ENCODE results near the gene DDAH2. TPM values are rescaled to one million over a fixed set of nuclear protein-coding genes. Genes with fewer than 3 reads are reported as not detected.

The DDAH2 gene
- total RNA-seq, 2 experiments from 2014 or later = 6.2 to 6.6 TPM

DNA sequence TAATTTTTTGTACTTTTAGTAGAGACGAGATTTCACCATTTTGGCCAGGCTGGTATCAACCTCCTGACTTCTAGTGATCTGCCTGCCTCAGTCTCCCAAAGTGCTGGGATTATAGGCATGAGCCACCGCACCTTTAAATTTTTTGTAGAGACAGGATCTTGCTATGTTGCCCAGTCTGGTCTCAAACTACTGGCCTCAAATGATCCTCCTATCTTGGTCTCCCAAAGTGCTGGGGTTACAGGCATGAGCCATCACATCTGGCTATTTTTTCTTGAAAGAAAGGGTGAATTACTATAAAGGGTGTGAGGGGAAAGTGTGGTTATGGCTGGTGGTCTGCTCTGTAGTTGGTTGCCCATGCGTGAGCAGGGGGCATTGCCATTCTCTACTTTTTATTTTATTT lies 20.9 kb downstream of the DDAH2 start:
- H3K4me3 Mint-ChIP-seq = no peak overlapping the region
- H3K27ac Mint-ChIP-seq = no peak overlapping the region
- intact Hi-C loops (cut with micrococcal nuclease) = no loop called here
- no peaks in the 10 kb centered on the region for H3K9me3 Mint-ChIP-seq
- H3K27me3 Mint-ChIP-seq = no peaks in the 10 kb centered on the region
- peaks cover 4% of the 10 kb centered on the region for H3K4me1 Mint-ChIP-seq (ENCODE audit: low read depth)
- DNase-seq = no peak
- POLR2A ChIA-PET = no interaction called here
- CTCF ChIA-PET = no interaction called here
- H3K36me3 Mint-ChIP-seq = no peaks in the 10 kb centered on the region

DNA sequence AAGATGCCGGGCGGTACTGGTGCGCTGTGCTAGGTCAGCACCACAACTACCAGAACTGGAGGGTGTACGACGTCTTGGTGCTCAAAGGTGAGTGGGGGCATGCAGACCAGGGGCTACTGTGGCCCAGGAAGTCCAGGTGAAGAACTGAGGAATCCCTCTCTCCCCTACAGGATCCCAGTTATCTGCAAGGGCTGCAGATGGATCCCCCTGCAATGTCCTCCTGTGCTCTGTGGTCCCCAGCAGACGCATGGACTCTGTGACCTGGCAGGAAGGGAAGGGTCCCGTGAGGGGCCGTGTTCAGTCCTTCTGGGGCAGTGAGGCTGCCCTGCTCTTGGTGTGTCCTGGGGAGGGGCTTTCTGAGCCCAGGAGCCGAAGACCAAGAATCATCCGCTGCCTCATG lies 21.4 kb downstream of the DDAH2 start:
- H3K4me3 Mint-ChIP-seq = no peak overlapping the region
- peaks cover 5% of the 10 kb centered on the region for H3K4me1 Mint-ChIP-seq (ENCODE audit: low read depth)
- H3K27me3 Mint-ChIP-seq = no peaks in the 10 kb centered on the region
- intact Hi-C loops (cut with micrococcal nuclease) = no loop called here
- no peak for DNase-seq
- CTCF ChIA-PET = no interaction called here
- H3K27ac Mint-ChIP-seq = no peak overlapping the region
- POLR2A ChIA-PET = no interaction called here
- no peaks in the 10 kb centered on the region for H3K9me3 Mint-ChIP-seq
- peaks cover under 1% of the 10 kb centered on the region for H3K36me3 Mint-ChIP-seq

DNA sequence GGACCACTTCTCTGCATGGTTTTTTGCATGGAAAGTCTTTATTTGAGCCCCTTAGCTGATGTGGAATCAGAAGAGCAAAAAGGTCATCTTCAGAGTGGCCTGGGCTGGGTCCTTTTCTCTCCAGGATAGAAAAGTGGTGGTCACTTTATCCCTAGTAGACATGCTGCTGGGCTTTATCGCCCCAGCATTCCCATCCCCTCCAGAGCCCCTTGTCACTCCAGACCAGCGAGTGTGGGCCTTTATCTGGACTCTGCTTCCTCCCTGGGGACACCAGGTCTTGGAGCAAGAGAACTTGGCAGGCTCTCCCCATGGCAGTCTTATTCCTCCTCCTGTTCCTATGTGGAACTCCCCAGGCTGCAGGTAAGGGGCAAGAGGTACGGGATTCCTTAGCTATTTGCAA lies 22.5 kb downstream of the DDAH2 start, which contains the start of gene LY6G6F:
TSS of gene LY6G6F (plus strand) at position 268 of the 400 bp plus-strand sequence. CDS start at position 309, 41 bp downstream.
- CTCF ChIA-PET = no interaction called here

DNA sequence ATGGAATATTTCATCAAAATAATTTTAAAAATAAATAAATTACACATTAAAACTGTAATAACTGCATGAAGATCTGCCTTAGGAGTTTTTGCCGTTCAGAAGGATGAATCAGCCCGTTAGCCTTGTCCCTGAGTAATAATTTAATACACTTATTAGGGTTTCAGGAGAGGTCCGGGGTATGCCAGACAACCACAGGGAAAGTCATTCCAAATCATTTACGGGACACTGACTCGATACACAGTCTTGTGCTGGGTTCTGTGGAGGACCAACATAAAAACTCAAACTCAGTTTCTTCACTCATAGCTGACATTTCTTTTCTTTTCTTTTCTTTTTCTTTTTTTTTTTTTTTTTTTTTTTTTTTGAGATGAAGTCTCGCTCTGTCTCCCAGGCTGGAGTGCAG lies 23.2 kb downstream of the DDAH2 start:
- no peak for DNase-seq
- H3K4me3 Mint-ChIP-seq = no peak overlapping the region
- no peaks in the 10 kb centered on the region for H3K9me3 Mint-ChIP-seq
- H3K27me3 Mint-ChIP-seq = no peaks in the 10 kb centered on the region
- peaks cover 13% of the 10 kb centered on the region for H3K4me1 Mint-ChIP-seq (ENCODE audit: low read depth)
- no peak overlapping the region for H3K27ac Mint-ChIP-seq
- peaks cover 3% of the 10 kb centered on the region for H3K36me3 Mint-ChIP-seq
- CTCF ChIA-PET = no interaction called here
- intact Hi-C loops (cut with micrococcal nuclease) = no loop called here
- POLR2A ChIA-PET = no interaction called here

More for the DNA sequence above, 22.5 kb downstream of the DDAH2 start, which contains the start of gene LY6G6F:
- Mint-ChIP-seq H3K27ac (no peak within 1 kb of the TSS), H3K27me3 (no peaks in the 10 kb centered on the region), H3K4me3 (no peak within 1 kb of the TSS), H3K36me3 (peaks cover 3% of the 10 kb centered on the region), H3K4me1 (ENCODE audit: low read depth) (peaks cover 8% of the 10 kb centered on the region), H3K9me3 (no peaks in the 10 kb centered on the region)
- intact Hi-C loops (cut with micrococcal nuclease) = no loop called here
- no peak for DNase-seq
- POLR2A ChIA-PET = no interaction called here

DNA sequence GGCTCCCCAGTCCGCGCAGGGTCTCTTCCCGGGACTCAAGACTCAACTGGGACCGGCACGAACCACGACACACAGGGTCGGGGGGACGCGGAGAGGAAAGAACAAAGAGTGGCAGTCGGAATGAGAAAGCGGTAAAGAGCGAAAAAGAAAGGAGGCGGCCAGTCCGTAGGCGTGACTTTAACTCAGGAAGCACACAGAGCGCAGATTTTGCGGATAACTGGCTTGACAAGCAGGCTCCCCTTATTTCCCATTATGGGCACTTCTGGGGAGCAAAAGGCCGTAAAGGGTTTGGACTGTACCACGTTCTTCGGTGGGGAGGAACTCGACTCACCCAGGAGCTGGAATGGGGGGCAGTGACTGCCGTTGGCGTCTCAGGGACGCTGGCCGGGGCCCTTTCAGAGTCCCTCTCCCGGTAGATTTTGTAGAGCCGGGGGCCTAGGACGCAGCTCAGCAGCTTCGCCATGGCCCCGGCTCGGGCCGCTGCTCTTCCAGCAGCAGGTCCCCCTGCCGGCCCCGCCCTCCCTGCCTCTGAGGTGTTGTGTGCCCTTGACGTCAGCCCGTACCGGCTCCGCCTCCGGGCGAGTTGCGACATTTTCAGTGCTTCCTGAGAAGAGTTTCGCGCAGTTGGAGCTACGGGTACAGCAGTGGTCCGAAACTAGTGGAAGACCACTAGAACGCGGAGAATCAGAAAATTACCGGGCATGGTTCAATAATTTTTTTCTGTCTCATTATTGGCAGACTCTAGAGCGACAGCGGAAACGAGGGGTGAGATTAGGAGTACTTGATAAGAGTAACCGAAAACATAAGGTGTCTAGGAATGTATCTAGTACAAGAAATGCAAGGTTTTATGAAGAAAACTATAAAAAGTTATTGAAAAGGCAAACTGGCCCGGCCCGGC lies 26.0 kb downstream of the DDAH2 start, which contains the start of gene ABHD16A:
TSS of gene ABHD16A (minus strand) at position 506 of the 898 bp plus-strand sequence. CDS start at position 463, 43 bp downstream.
- H3K36me3 Mint-ChIP-seq = peaks cover 3% of the 10 kb centered on the region
- peak within 1 kb of the TSS; percentile 99 for H3K4me3 Mint-ChIP-seq
- ChIA-PET CTCF (interaction anchor here (0.7 to 1.3 kb wide), 6 partner anchors 27 to 112 kb away, joined by 3 to 7 read pairs (median 3); partner anchors contain the start of genes HSPA1A, HSPA1L and LSM2), POLR2A (interaction anchor here (0.6 to 1.8 kb wide), 6 partner anchors 28 to 103 kb away, joined by 3 to 7 read pairs (median 3); partner anchors contain the start of genes BAG6, GPANK1 and MSH5)
- H3K27ac Mint-ChIP-seq = peak within 1 kb of the TSS; percentile 97
- intact Hi-C loops (cut with micrococcal nuclease) = loop anchor here (1.0 to 2.0 kb wide), 3 partner anchors 35 to 160 kb away; partner anchors contain the start of gene GPANK1
- peak; percentile 99 for DNase-seq
- peaks cover 17% of the 10 kb centered on the region for H3K4me1 Mint-ChIP-seq (ENCODE audit: low read depth)
- H3K27me3 Mint-ChIP-seq = no peaks in the 10 kb centered on the region
- H3K9me3 Mint-ChIP-seq = no peaks in the 10 kb centered on the region

DNA sequence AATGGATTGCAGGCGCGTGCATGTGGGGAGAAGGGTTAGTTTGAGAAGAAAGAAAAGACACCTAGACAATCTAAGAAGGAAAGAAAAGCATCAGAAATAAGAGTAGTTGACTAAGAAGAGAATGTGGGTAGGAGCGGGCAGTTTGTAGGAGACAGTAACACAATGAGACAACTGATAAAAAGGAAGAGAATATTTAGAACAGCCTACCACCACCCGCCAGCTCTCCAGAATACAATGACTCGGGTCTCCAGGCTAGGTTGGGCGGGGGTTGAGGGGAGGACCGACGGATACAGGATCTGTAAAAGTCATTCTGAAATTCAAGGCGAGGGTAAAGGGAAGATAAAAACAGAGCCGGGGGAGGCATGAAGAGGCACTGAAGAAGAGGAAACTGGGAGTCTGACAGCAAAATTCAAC lies 26.7 kb downstream of the DDAH2 start:
- Mint-ChIP-seq H3K27me3 (no peaks in the 10 kb centered on the region), H3K36me3 (peaks cover 8% of the 10 kb centered on the region), H3K27ac (peak overlapping the region; percentile 97), H3K4me1 (ENCODE audit: low read depth) (peaks cover 24% of the 10 kb centered on the region), H3K4me3 (peak overlapping the region; percentile 99), H3K9me3 (no peaks in the 10 kb centered on the region)
- peak; percentile 71 for DNase-seq
- ChIA-PET POLR2A (interaction anchor here (0.6 to 1.8 kb wide), 4 partner anchors 29 to 50 kb away, joined by 3 to 7 read pairs (median 5); partner anchors contain the start of genes BAG6 and MSH5), CTCF (interaction anchor here (1.2 to 1.3 kb wide), 3 partner anchors 28 to 87 kb away, joined by 3 to 7 read pairs (median 5); no protein-coding TSS in a partner anchor)
- intact Hi-C loops (cut with micrococcal nuclease) = loop anchor here (2.0 kb wide), 1 partner anchor 38 kb away; the partner anchor contains the start of gene GPANK1

DNA sequence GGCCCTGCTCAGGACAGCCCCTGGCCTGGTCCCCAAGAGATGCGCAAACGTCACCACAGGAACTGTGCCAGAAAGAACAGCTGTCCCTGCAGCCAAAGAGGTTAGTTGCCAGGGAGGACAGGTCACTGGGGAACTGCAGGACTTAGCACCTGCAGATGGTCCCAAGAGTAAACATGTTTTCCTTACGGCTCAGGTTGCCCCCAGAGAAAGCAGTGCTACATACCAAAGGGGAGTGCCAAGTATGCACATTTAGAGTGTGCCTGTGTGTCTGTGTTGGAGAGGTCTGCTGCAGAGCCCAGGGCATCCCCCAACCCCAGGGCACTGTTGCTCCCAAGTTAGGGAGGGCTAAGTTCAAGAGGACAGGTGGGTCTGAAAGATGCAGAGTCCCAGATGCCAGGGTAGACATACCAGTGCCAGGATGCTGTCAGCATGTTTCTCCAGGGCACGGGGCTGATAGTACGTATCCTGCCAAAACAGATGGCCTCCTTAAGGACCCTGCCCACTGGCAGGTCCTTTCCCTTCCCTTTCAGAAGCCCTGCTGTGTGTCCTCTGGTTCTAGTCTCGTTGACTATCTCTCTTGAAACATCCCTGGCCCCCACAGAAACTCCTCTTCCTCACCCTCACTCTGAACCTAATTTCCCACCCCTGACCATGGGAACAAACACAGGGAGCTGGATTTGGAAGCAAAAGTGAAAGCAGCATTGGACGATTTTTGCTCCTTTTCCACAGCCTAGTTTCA lies 27.3 kb downstream of the DDAH2 start:
- Mint-ChIP-seq H3K36me3 (peaks cover 8% of the 10 kb centered on the region), H3K27me3 (no peaks in the 10 kb centered on the region), H3K9me3 (no peaks in the 10 kb centered on the region), H3K4me3 (peak overlapping the region; percentile 99), H3K27ac (peak overlapping the region; percentile 97), H3K4me1 (ENCODE audit: low read depth) (peaks cover 26% of the 10 kb centered on the region)
- POLR2A ChIA-PET = interaction anchor here (1.8 kb wide), 2 partner anchors 36 to 38 kb away, joined by 7 read pairs; partner anchors contain the start of gene MSH5
- DNase-seq = no peak
- CTCF ChIA-PET = interaction anchor here (1.0 to 2.3 kb wide), 2 partner anchors 28 to 68 kb away, joined by 3 to 8 read pairs; partner anchors contain the start of gene DDAH2
- intact Hi-C loops (cut with micrococcal nuclease) = loop anchor here (2.0 kb wide), 1 partner anchor 37 kb away; the partner anchor contains the start of gene GPANK1

DNA sequence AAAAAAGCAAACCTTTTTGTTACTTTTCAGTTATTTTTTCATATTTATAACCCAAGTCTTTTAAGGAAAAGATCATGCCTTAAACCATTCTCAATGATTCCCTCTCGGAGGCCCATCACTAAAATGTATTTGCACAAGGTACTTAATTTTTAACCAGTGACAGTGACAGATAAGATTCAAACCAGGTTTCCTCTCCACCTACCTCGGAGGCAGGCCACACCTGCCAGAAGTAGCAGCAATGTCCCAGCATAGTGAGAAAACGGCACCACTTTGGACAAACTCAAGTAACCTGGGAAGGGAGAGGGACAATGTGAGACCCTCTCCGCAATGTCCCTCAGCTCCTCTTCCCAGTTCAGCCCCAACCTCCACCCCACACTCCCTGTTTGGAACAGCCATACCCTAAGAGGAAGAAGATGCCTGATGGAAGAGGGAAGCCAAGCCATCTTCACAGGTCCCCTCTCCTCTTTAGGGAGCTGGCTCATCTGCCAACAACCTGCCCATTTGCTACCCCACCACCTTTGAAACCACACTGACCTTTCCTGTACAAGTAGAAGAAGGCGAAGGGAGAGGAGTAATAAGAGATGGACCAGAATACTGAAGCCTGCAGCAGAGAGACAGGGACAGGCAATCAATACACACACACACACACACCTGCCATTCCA lies 28.2 kb downstream of the DDAH2 start:
- H3K27me3 Mint-ChIP-seq = no peaks in the 10 kb centered on the region
- peak overlapping the region; percentile 51 for H3K27ac Mint-ChIP-seq
- POLR2A ChIA-PET = no interaction called here
- intact Hi-C loops (cut with micrococcal nuclease) = no loop called here
- H3K4me3 Mint-ChIP-seq = no peak overlapping the region
- DNase-seq = no peak
- peaks cover 26% of the 10 kb centered on the region for H3K4me1 Mint-ChIP-seq (ENCODE audit: low read depth)
- CTCF ChIA-PET = interaction anchor here (1.0 to 2.3 kb wide), 2 partner anchors 29 to 69 kb away, joined by 3 to 8 read pairs; partner anchors contain the start of gene DDAH2
- no peaks in the 10 kb centered on the region for H3K9me3 Mint-ChIP-seq
- peaks cover 11% of the 10 kb centered on the region for H3K36me3 Mint-ChIP-seq

DNA sequence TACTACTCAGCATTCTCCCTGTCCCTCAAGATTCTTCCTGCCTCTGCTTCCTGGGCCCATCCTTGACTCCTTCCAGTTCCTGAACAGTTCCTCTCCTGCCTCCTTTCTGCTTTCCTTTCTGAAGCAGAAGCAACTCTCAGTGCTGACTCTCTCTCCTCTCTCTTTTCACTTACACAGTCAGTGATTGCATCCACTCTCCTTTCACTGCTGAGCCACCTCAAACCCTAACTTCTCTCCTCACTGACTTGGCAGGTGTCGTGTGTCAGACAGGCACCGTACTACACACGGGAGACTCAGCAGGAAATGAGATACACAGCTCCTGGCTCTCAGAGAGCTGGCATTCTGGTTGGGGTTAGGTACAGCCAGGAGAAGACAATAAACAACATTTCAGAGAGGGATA lies 31.5 kb downstream of the DDAH2 start:
- Mint-ChIP-seq H3K4me1 (ENCODE audit: low read depth) (peaks cover 23% of the 10 kb centered on the region), H3K36me3 (peaks cover 19% of the 10 kb centered on the region), H3K27me3 (no peaks in the 10 kb centered on the region), H3K4me3 (no peak overlapping the region), H3K27ac (peak overlapping the region; percentile 75), H3K9me3 (no peaks in the 10 kb centered on the region)
- ChIA-PET CTCF (interaction anchor here (0.7 kb wide), 1 partner anchor 72 kb away, joined by 4 read pairs; no protein-coding TSS in a partner anchor), POLR2A (no interaction called here)
- peak; percentile 45 for DNase-seq
- intact Hi-C loops (cut with micrococcal nuclease) = no loop called here

DNA sequence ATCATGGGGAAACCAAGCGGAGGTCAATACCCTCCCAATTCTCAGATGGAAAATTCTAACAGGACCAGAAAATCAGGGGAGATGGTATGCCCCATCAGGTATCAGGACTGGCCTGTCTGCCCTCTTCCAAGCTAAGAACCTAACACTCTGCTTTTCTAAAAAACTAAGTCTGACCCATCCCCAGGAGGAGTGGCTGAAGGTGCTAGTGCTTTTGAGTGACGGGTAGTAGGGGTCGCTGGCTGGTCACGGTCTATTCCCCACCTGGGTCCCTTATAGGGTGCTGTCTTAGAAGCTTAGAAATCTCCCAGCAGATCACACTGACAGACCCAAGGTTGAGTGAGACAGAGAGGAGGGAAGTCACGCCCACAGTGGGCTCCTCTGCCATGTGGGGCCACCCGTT lies 35.6 kb downstream of the DDAH2 start:
- no peak for DNase-seq
- CTCF ChIA-PET = interaction anchor here (2.6 kb wide), 1 partner anchor 76 kb away, joined by 11 read pairs; no protein-coding TSS in a partner anchor
- intact Hi-C loops (cut with micrococcal nuclease) = no loop called here
- Mint-ChIP-seq H3K4me3 (no peak overlapping the region), H3K4me1 (ENCODE audit: low read depth) (peaks cover 15% of the 10 kb centered on the region), H3K36me3 (peaks cover 19% of the 10 kb centered on the region), H3K27ac (no peak overlapping the region), H3K27me3 (no peaks in the 10 kb centered on the region), H3K9me3 (no peaks in the 10 kb centered on the region)
- POLR2A ChIA-PET = interaction anchor here (1.5 kb wide), 1 partner anchor 9 kb away, joined by 8 read pairs; no protein-coding TSS in a partner anchor

DNA sequence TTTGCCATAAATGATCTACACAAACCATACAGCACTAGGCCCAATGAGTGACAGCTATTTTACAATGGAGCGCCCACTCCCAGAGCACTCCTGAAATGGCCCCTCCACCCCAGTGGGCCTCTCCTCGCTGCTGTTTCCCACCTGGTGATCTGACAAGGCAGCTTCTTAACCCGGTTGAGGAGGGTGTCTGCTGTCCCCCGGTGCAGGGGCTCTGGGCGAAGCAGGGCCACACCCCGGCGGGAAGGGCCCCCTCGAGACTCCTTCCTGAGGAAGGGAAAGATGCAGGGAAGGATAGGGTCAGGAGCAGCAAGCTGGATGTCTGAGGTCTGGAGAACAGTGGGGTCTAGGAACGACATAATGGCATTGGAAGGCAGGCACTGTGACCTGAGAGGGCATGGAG lies 36.2 kb downstream of the DDAH2 start:
- ChIA-PET CTCF (interaction anchor here (0.7 to 2.6 kb wide), 2 partner anchors 9 to 77 kb away, joined by 3 to 11 read pairs; no protein-coding TSS in a partner anchor), POLR2A (no interaction called here)
- Mint-ChIP-seq H3K27ac (no peak overlapping the region), H3K4me3 (no peak overlapping the region), H3K27me3 (no peaks in the 10 kb centered on the region), H3K4me1 (ENCODE audit: low read depth) (peaks cover 12% of the 10 kb centered on the region), H3K36me3 (peaks cover 19% of the 10 kb centered on the region), H3K9me3 (no peaks in the 10 kb centered on the region)
- no peak for DNase-seq
- intact Hi-C loops (cut with micrococcal nuclease) = no loop called here

All from activated CD4-positive, alpha-beta memory T cell treated with anti-CD3 and anti-CD28 coated beads for 36 hours (primary cell).